Endodermal cell (in vitro differentiated cells): Measurements from ENCODE around the gene COL9A3. TPM values are rescaled to one million over a fixed set of nuclear protein-coding genes. Genes with fewer than 3 reads are reported as not detected.

ENCODE experiments used
- DNase-seq: peaks from one replicate; pipeline ENCODE4 v3.0.0-alpha.2; 2017
- H3K27ac ChIP-seq: 2 replicates; pipeline ENCODE4 v1.5.1; 2013; ENCODE audit warnings: mild to moderate bottlenecking, low read depth, low read length, moderate library complexity
- H3K27me3 ChIP-seq: 2 replicates; pipeline ENCODE4 v1.6.1; 2013; ENCODE audit warnings: mild to moderate bottlenecking, low read length, moderate library complexity; ENCODE audit not compliant: insufficient read depth, control insufficient read depth, poor library complexity, severe bottlenecking
- H3K36me3 ChIP-seq: 2 replicates; pipeline ENCODE4 v1.7.0; 2013; ENCODE audit warnings: mild to moderate bottlenecking, low read length, moderate library complexity; ENCODE audit not compliant: control insufficient read depth, insufficient read depth
- H3K4me1 ChIP-seq: one replicate; pipeline ENCODE4 v1.7.0; 2013; ENCODE audit warnings: low read length; ENCODE audit not compliant: control insufficient read depth, insufficient read depth
- H3K4me3 ChIP-seq: 2 replicates; pipeline ENCODE4 v1.5.1; 2013; ENCODE audit warnings: mild to moderate bottlenecking, low read length, moderate library complexity
- H3K9ac ChIP-seq: 2 replicates; pipeline ENCODE4 v1.6.1; 2013; ENCODE audit warnings: mild to moderate bottlenecking, low read length, moderate library complexity; ENCODE audit not compliant: poor library complexity, severe bottlenecking; ENCODE audit errors: extremely low read depth
- H3K9me3 ChIP-seq: 2 replicates; pipeline ENCODE4 v1.6.1; 2013; ENCODE audit warnings: mild to moderate bottlenecking, low read length, moderate library complexity; ENCODE audit not compliant: control insufficient read depth
- H3K27ac Mint-ChIP-seq: 2 replicates; pipeline ENCODE4 v1.8.0; 2020; ENCODE audit warnings: mixed read lengths
- H3K27me3 Mint-ChIP-seq: 2 replicates; pipeline ENCODE4 v1.8.0; 2021; ENCODE audit warnings: mild to moderate bottlenecking, mixed read lengths; ENCODE audit not compliant: insufficient read depth
- H3K36me3 Mint-ChIP-seq: 2 replicates; pipeline ENCODE4 v1.8.0; 2020; ENCODE audit warnings: low read depth, mixed read lengths
- H3K4me1 Mint-ChIP-seq: 2 replicates; pipeline ENCODE4 v1.8.0; 2020; ENCODE audit warnings: mixed read lengths
- H3K4me3 Mint-ChIP-seq: 2 replicates; pipeline ENCODE4 v1.8.0; 2020; ENCODE audit warnings: mild to moderate bottlenecking, moderate library complexity, mixed read lengths
- H3K9me3 Mint-ChIP-seq: 2 replicates; pipeline ENCODE4 v1.8.0; 2020; ENCODE audit warnings: mild to moderate bottlenecking, mixed read lengths
- CTCF ChIP-seq: fragments of 200-600 bp; sonication (generic); conservative IDR thresholded peaks from 2 replicates; pipeline ENCODE4 v1.5.0; 2021; ENCODE audit warnings: antibody characterized with exemption, mild to moderate bottlenecking
- WGBS, 2 experiments: methylation state at CpG; one replicate each; pipeline versions ENCODE4 v1.1.5 to v1.1.7; 2013; ENCODE audit warnings: missing lambda C conversion rate in 2 of 2, mixed read lengths in 1 of 2; ENCODE audit not compliant: insufficient coverage in 1 of 2, insufficient read length in 1 of 2; 5-methylcytosine and 5-hydroxymethylcytosine counted together
- total RNA-seq, 2 donors: library from RNA; stranded (reverse); fragmentation: NEBNext Ultra II Directional in 1 of 2; extraction: Animal tissue kit (Norgen Biotek cat#: 25700) in 1 of 2; gene quantifications; 2 replicates in 1 of 2; 3 replicates in 1 of 2; pipeline ENCODE4 v1.2.1, GENCODE V29; 2021

Gene COL9A3
- total RNA-seq, 2 donors from 2014 or later = 48.9 to 133 TPM

- no peak for DNase-seq
- Mint-ChIP-seq H3K9me3 (no peaks in the 10 kb centered on the region), H3K4me3 (peak overlapping the region; percentile 74), H3K36me3 (peaks cover 5% of the 10 kb centered on the region), H3K27ac (no peak overlapping the region), H3K4me1 (no peaks in the 10 kb centered on the region), H3K27me3 (peaks cover 4% of the 10 kb centered on the region)
- H3K4me1 ChIP-seq = no peaks in the 10 kb centered on the region
- peak overlapping the region; percentile 78 for H3K4me3 ChIP-seq
- H3K9me3 ChIP-seq = no peaks in the 10 kb centered on the region
- H3K9ac ChIP-seq = no peak overlapping the region
- no peak overlapping the region for H3K27ac ChIP-seq
- no peak for TF ChIP-seq CTCF
- H3K36me3 ChIP-seq = peaks cover 28% of the 10 kb centered on the region
- 73% methylated on average over 8 to 11 of the region's 11 CpGs for WGBS, 2 experiments
- no peaks in the 10 kb centered on the region for H3K27me3 ChIP-seq
These were observed 10.3 kb upstream of the COL9A3 start for GRCh38 chr20:62806383-62807050.

- no peak for TF ChIP-seq CTCF
- H3K4me3 Mint-ChIP-seq = no peak overlapping the region
- no peak overlapping the region for H3K27ac ChIP-seq
These were observed 9.2 kb upstream of the COL9A3 start for GRCh38 chr20:62807444-62808210.

GRCh38 chr20:62808211-62808865 is 8.5 kb upstream of the COL9A3 start:
- Histone ChIP-seq H3K27ac (no peak overlapping the region), H3K36me3 (peaks cover 32% of the 10 kb centered on the region), H3K27me3 (no peaks in the 10 kb centered on the region), H3K9ac (no peak overlapping the region), H3K4me1 (no peaks in the 10 kb centered on the region), H3K9me3 (no peaks in the 10 kb centered on the region), H3K4me3 (no peak overlapping the region)
- no peak overlapping the region for H3K27ac Mint-ChIP-seq
- WGBS, 2 experiments = 46 to 49% methylated on average over 17 to 21 of the region's 21 CpGs
- no peaks in the 10 kb centered on the region for H3K4me1 Mint-ChIP-seq
- no peaks in the 10 kb centered on the region for H3K9me3 Mint-ChIP-seq
- peak; percentile 92 for TF ChIP-seq CTCF
- H3K36me3 Mint-ChIP-seq = peaks cover 8% of the 10 kb centered on the region
- no peak overlapping the region for H3K4me3 Mint-ChIP-seq
- no peaks in the 10 kb centered on the region for H3K27me3 Mint-ChIP-seq
- DNase-seq = peak; percentile 95

More at GRCh38 chr20:62807444-62808210, 9.2 kb upstream of the COL9A3 start:
- WGBS, 2 experiments = 92 to 95% methylated on average over 19 to 23 of the region's 23 CpGs
- Mint-ChIP-seq H3K27ac (no peak overlapping the region), H3K4me1 (no peaks in the 10 kb centered on the region), H3K9me3 (no peaks in the 10 kb centered on the region), H3K36me3 (peaks cover 8% of the 10 kb centered on the region), H3K27me3 (peaks cover 4% of the 10 kb centered on the region)
- H3K9ac ChIP-seq = no peak overlapping the region
- no peak for DNase-seq
- H3K36me3 ChIP-seq = peaks cover 32% of the 10 kb centered on the region
- no peaks in the 10 kb centered on the region for H3K4me1 ChIP-seq
- no peak overlapping the region for H3K4me3 ChIP-seq
- H3K9me3 ChIP-seq = no peaks in the 10 kb centered on the region
- no peaks in the 10 kb centered on the region for H3K27me3 ChIP-seq
